Ishikawa (cell line): Measurements from ENCODE around the gene GOLT1A.

Experiments
- CEBPB ChIP-seq: IDR thresholded peaks from 2 replicates; pipeline ENCODE4 v1.6.1; 2012
- CREB1 ChIP-seq: IDR thresholded peaks from 2 replicates; pipeline ENCODE4 v1.6.1; 2012; ENCODE audit warnings: low read depth
- EGR1 ChIP-seq: IDR thresholded peaks from 2 replicates; pipeline ENCODE4 v1.6.1; 2012
- EP300 ChIP-seq: IDR thresholded peaks from 2 replicates; pipeline ENCODE4 v1.6.1; 2012; ENCODE audit warnings: borderline replicate concordance
- FOXM1 ChIP-seq: IDR thresholded peaks from 2 replicates; pipeline ENCODE4 v1.6.1; 2012; ENCODE audit warnings: low read depth, borderline replicate concordance
- NFIC ChIP-seq: IDR thresholded peaks from 2 replicates; pipeline ENCODE4 v1.6.1; 2012
- RAD21 ChIP-seq: IDR thresholded peaks from 2 replicates; pipeline ENCODE4 v1.6.1; 2012; ENCODE audit warnings: low read depth
- TAF1 ChIP-seq: IDR thresholded peaks from 2 replicates; pipeline ENCODE4 v1.6.1; 2012; ENCODE audit warnings: low read depth, mild to moderate bottlenecking
- TCF12 ChIP-seq: IDR thresholded peaks from 2 replicates; pipeline ENCODE4 v1.6.1; 2012; ENCODE audit warnings: low read depth
- TEAD4 ChIP-seq: IDR thresholded peaks from 2 replicates; pipeline ENCODE4 v1.6.1; 2012
- YY1 ChIP-seq: IDR thresholded peaks from 2 replicates; pipeline ENCODE4 v1.6.1; 2012; ENCODE audit warnings: low read depth
- ZBTB7A ChIP-seq: IDR thresholded peaks from 2 replicates; pipeline ENCODE4 v1.6.1; 2012; ENCODE audit warnings: low read depth
- TF ChIP-seq, protein P1 (sequence below): IDR thresholded peaks from 2 replicates; pipeline ENCODE4 v1.6.1; 2012; ENCODE audit warnings: low read depth, mild to moderate bottlenecking
- TF ChIP-seq, protein P2 (sequence below): IDR thresholded peaks from 2 replicates; pipeline ENCODE4 v1.6.1; 2012
- TF ChIP-seq, protein P3 (sequence below): IDR thresholded peaks from 2 replicates; pipeline ENCODE4 v1.6.1; 2012

GOLT1A gene

DNA sequence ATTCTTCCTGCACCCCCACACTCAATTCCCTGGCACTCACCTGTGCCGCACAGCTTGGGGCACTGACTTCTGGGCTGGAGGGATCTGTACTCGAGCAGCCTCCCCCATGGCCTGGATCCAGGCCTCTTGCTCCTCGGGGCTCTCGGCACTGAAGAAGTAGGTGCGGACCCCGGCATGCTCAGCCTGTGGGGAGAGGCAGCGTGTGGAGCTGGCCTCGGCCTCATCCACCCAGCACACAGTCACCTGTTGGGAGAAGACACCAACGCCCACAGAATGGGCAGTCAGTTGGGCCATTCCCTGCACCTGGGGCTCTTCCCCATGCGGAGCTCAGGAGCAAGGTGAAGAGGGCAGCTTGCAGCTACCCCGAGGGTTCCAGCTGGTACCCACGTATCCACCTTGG is 47.5 kb upstream of the GOLT1A start:
- TF ChIP-seq NFIC (no peak), TEAD4 (no peak), YY1 (no peak), TCF12 (no peak), FOXM1 (no peak)

DNA sequence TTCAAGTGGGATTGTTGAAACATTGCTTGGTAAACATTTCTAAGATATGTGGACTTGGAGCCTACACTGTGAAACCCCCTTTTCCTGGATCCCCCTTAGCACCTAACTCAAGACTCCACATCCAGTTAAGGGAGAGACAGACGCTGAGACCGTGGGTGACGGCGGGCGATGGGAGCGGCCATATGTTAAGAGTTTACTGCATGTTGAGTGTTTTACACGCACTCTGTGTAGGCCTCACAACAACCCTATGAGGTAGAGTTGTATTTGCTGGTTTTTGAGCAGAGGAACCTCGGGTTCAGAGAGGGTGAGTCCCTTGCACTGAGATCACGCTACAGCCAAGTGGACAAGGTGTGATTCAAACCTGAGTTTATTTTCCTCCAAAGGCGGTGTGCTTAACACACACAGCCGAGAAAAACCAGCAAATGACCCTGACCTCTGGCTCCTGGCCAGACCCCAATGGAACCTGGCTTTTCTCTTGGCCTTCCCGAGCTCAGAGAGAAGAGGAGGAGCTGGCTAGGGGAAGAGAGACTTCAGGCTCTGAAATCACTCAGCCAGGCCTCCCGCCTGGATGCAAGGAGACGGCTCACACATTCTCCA is 46.9 kb upstream of the GOLT1A start:
- TF ChIP-seq YY1 = no peak
- TF ChIP-seq, protein P1, sequence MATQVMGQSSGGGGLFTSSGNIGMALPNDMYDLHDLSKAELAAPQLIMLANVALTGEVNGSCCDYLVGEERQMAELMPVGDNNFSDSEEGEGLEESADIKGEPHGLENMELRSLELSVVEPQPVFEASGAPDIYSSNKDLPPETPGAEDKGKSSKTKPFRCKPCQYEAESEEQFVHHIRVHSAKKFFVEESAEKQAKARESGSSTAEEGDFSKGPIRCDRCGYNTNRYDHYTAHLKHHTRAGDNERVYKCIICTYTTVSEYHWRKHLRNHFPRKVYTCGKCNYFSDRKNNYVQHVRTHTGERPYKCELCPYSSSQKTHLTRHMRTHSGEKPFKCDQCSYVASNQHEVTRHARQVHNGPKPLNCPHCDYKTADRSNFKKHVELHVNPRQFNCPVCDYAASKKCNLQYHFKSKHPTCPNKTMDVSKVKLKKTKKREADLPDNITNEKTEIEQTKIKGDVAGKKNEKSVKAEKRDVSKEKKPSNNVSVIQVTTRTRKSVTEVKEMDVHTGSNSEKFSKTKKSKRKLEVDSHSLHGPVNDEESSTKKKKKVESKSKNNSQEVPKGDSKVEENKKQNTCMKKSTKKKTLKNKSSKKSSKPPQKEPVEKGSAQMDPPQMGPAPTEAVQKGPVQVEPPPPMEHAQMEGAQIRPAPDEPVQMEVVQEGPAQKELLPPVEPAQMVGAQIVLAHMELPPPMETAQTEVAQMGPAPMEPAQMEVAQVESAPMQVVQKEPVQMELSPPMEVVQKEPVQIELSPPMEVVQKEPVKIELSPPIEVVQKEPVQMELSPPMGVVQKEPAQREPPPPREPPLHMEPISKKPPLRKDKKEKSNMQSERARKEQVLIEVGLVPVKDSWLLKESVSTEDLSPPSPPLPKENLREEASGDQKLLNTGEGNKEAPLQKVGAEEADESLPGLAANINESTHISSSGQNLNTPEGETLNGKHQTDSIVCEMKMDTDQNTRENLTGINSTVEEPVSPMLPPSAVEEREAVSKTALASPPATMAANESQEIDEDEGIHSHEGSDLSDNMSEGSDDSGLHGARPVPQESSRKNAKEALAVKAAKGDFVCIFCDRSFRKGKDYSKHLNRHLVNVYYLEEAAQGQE = no peak

DNA sequence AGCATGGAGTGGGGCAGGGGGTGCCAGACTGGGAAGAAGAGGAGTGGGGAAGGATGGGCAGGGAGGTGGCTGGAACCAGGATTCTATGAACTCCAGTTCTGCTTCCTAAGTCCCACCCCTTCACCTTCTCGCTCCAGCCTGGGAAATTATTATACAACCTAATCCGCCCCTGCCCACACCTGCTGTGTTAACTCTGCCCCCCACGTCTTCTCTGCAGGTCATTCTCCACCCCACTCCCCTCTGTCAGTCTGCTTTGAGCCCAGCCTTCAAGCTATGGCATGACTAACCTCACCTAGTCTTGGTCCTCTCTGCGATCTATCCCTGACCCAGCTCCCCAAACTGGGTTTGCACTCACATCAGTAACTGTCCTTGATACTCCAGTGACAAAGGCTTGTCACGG is 46.0 kb upstream of the GOLT1A start:
- TF ChIP-seq, protein P2, sequence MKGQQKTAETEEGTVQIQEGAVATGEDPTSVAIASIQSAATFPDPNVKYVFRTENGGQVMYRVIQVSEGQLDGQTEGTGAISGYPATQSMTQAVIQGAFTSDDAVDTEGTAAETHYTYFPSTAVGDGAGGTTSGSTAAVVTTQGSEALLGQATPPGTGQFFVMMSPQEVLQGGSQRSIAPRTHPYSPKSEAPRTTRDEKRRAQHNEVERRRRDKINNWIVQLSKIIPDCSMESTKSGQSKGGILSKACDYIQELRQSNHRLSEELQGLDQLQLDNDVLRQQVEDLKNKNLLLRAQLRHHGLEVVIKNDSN = no peak
- TF ChIP-seq EP300 = no peak
- TF ChIP-seq TEAD4 = no peak
- no peak for TF ChIP-seq CREB1
- no peak for TF ChIP-seq ZBTB7A
- TF ChIP-seq YY1 = no peak
- TF ChIP-seq, protein P3, sequence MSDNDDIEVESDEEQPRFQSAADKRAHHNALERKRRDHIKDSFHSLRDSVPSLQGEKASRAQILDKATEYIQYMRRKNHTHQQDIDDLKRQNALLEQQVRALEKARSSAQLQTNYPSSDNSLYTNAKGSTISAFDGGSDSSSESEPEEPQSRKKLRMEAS = no peak
- no peak for TF ChIP-seq RAD21
- TF ChIP-seq TCF12 = no peak
- no peak for TF ChIP-seq CEBPB
- TF ChIP-seq EGR1 = no peak
- TF ChIP-seq, protein P1 = no peak
- TF ChIP-seq TAF1 = no peak

DNA sequence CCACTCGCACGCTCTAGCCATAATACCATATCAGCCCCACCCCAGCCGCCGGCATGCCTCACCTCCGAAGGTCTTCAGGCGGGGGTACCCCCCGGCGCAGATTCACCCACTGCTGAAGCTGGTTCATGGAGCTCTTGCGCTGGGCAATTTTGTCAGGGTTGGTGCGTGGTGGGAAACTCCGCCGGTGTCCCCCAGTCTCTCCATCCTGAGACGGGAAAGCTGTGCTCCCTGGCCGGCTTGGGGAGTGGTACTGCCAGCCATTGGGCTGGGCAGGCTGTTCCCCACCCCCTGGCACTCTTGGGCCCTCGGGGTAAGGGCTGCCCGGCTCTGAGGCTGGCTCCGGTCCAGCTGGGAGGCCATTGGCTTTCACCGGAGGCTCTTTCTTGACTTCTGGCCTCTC is 45.4 kb upstream of the GOLT1A start:
- TF ChIP-seq TCF12 (no peak), ZBTB7A (no peak), CEBPB (no peak)

DNA sequence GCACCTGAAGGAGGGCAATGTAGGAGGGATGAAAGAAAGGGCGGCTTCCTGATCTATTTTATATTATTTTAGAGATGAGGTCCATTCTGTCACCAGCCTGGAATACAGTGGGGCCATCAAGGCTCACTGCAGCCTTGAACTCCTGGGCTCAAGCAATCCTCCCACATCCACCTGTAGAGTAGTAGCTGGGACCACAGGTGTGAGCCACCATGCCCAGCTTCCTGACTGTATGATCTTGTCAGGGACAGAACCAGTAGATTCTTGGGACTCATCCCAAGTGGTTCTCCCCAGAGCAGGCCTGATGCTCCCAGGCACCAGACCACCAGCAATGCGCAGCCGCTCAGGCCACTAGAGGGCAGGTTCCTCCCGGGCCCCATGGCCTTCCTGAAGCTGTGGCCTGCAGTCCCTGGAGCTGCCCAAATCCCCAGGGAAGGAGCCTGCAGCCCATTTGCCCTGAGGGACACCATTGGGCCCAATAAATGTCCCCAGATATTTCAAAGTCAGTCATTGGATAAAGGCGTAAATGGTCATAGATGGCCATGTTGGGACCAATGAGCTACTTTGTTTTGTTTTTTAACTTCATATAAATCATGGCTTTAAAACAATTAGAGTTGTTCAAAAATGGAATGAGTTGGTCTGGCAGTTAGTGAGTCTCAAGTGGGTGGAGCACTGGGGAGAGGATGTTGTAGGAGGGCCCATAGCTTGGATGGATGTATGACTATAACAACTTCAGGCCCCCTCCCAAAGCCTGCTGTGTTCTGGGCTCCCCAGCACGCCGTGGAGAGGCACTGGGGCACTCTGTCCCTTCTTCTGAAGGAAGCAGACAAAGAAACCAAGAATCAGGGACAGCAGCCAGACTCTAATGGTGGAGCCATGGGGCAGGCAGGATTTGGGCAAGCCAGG is 44.7 kb upstream of the GOLT1A start:
- TF ChIP-seq RAD21 = peak; percentile 81
- no peak for TF ChIP-seq TEAD4

DNA sequence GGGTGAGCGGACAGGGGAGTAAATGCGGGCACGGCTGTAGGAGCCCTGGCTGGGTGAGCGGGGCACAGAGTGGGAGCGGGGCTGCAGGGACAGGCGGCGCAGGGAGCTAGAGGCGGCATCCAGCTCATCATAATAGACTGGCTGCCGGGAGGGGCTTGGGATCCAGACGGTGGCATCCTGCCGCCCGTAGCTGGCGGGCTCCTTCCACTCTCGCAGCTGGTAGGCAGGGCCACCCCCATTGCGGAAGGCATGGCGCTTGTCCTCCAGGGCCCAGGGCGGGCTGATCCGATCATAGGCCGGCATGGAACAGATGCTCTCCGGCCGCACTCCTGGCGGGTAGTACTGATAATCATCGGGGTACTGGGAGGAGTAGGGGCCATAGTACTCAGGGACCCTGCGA is 43.7 kb upstream of the GOLT1A start:
- TF ChIP-seq YY1 (no peak), TEAD4 (no peak), TAF1 (no peak), ZBTB7A (no peak), FOXM1 (no peak), EP300 (no peak)
- TF ChIP-seq, protein P1 = no peak
- TF ChIP-seq, protein P2 = no peak
